NCI-H128 (cell line): ENCODE measurements around the gene DOCK11.

Experiments
- DNase-seq: peaks from one replicate; lab custom pipeline; 2025; ENCODE audit not compliant: unreplicated experiment; lab: John Stamatoyannopoulos, UW

DOCK11 gene

GRCh38 chrX:118499295-118499694 is 3.7 kb downstream of the DOCK11 start:
- no peak for DNase-seq

GRCh38 chrX:118502161-118502789 is 6.7 kb downstream of the DOCK11 start:
- DNase-seq = no peak

- no peak for DNase-seq
Measured at GRCh38 chrX:118503260-118504041, 7.8 kb downstream of the DOCK11 start.

GRCh38 chrX:118504581-118504980 is 9.0 kb downstream of the DOCK11 start:
- DNase-seq = no peak

- DNase-seq = no peak
Measured at GRCh38 chrX:118506805-118507480, 11.3 kb downstream of the DOCK11 start.

GRCh38 chrX:118507766-118508165 is 12.2 kb downstream of the DOCK11 start:
- DNase-seq = no peak

GRCh38 chrX:118508221-118508620 is 12.6 kb downstream of the DOCK11 start:
- DNase-seq = no peak

GRCh38 chrX:118508635-118509034 is 13.0 kb downstream of the DOCK11 start:
- DNase-seq = no peak

GRCh38 chrX:118510111-118510510 is 14.5 kb downstream of the DOCK11 start:
- no peak for DNase-seq

- DNase-seq = no peak
Measured at GRCh38 chrX:118513120-118513898, 17.7 kb downstream of the DOCK11 start.

- DNase-seq = no peak
Measured at GRCh38 chrX:118519411-118520215, 24.0 kb downstream of the DOCK11 start.

- DNase-seq = no peak
Measured at GRCh38 chrX:118520216-118521206, 24.9 kb downstream of the DOCK11 start.

GRCh38 chrX:118521435-118521834 is 25.8 kb downstream of the DOCK11 start:
- DNase-seq = no peak

GRCh38 chrX:118522230-118522926 is 26.8 kb downstream of the DOCK11 start:
- DNase-seq = no peak

- DNase-seq = no peak
Measured at GRCh38 chrX:118523920-118524319, 28.3 kb downstream of the DOCK11 start.

GRCh38 chrX:118524344-118524743 is 28.7 kb downstream of the DOCK11 start:
- DNase-seq = no peak

- no peak for DNase-seq
Measured at GRCh38 chrX:118525174-118525730, 29.6 kb downstream of the DOCK11 start.

GRCh38 chrX:118526149-118526548 is 30.5 kb downstream of the DOCK11 start:
- no peak for DNase-seq
